Liver (tissue), 9 donors: ENCODE measurements around the gene PDE4D. TPM values are rescaled to one million over a fixed set of nuclear protein-coding genes. Genes with fewer than 3 reads are reported as not detected.

Source experiments
- DNase-seq: peaks from one replicate; pipeline ENCODE4 v3.0.0-alpha.2; 2017; ENCODE audit warnings: low spot score
- H3K27ac ChIP-seq, 2 donors: one replicate each; pipeline ENCODE4 v1.7.0; 2013; ENCODE audit warnings: inconsistent platforms in 2 of 2, low read length in 2 of 2, control low read depth in 1 of 2, low read depth in 1 of 2, mild to moderate bottlenecking in 1 of 2
- H3K27me3 ChIP-seq, 4 donors: one replicate each; pipeline versions ENCODE4 v1.6.1 to v1.7.0; 2013; ENCODE audit warnings: low read length in 3 of 4, inconsistent platforms in 1 of 4, mild to moderate bottlenecking in 1 of 4, moderate library complexity in 1 of 4; ENCODE audit not compliant: control insufficient read depth in 4 of 4, insufficient read depth in 4 of 4
- H3K36me3 ChIP-seq, 4 donors: one replicate each; pipeline versions ENCODE4 v1.6.1 to v1.7.0; 2013; ENCODE audit warnings: low read length in 3 of 4, mild to moderate bottlenecking in 3 of 4, low read depth in 1 of 4, moderate library complexity in 1 of 4; ENCODE audit not compliant: control insufficient read depth in 4 of 4, insufficient read depth in 3 of 4
- H3K4me1 ChIP-seq, 4 donors: one replicate each; pipeline versions ENCODE4 v1.6.1 to v1.7.0; 2013; ENCODE audit warnings: low read length in 3 of 4, mild to moderate bottlenecking in 3 of 4, moderate library complexity in 1 of 4; ENCODE audit not compliant: control insufficient read depth in 4 of 4, insufficient read depth in 4 of 4
- H3K4me3 ChIP-seq, 3 donors: one replicate each; pipeline versions ENCODE4 v1.6.1 to v1.7.0; 2013; ENCODE audit warnings: low read length in 3 of 3, control low read depth in 1 of 3, low read depth in 1 of 3, mild to moderate bottlenecking in 1 of 3
- H3K9ac ChIP-seq, 2 donors: one replicate each; pipeline ENCODE4 v1.7.0; 2013; ENCODE audit warnings: low read length in 2 of 2, mild to moderate bottlenecking in 2 of 2, moderate library complexity in 2 of 2, control low read depth in 1 of 2, low read depth in 1 of 2
- H3K9me3 ChIP-seq, 4 donors: one replicate each; pipeline versions ENCODE4 v1.6.1 to v1.7.0; 2013; ENCODE audit warnings: low read length in 3 of 4; ENCODE audit not compliant: control insufficient read depth in 4 of 4
- ATF3 ChIP-seq: IDR thresholded peaks from 2 replicates; pipeline ENCODE4 v1.6.1; 2016; ENCODE audit warnings: antibody characterized with exemption
- CTCF ChIP-seq: fragments of 150-350 bp; IDR thresholded peaks from 2 replicates; pipeline ENCODE4 v1.5.1; 2017; ENCODE audit warnings: improper control_type of control experiment, low read depth, low read length; ENCODE audit not compliant: missing input control
- EGR1 ChIP-seq, 2 donors: IDR thresholded peaks; 2 replicates each; pipeline ENCODE4 v1.6.1; 2016 to 2018; ENCODE audit warnings: antibody characterized with exemption in 2 of 2, low read depth in 2 of 2
- FOXA1 ChIP-seq: IDR thresholded peaks from 2 replicates; pipeline ENCODE4 v1.6.1; 2016; ENCODE audit warnings: antibody characterized with exemption
- GABPA ChIP-seq, 2 donors: IDR thresholded peaks in 1 of 2; conservative IDR thresholded peaks in 1 of 2; 2 replicates each; pipeline ENCODE4 v1.6.1; 2016; ENCODE audit warnings: antibody characterized with exemption in 2 of 2, mild to moderate bottlenecking in 1 of 2, moderate library complexity in 1 of 2
- HNF4A ChIP-seq, 2 donors: conservative IDR thresholded peaks; 2 replicates each; pipeline ENCODE4 v1.6.1; 2016; ENCODE audit warnings: antibody characterized with exemption in 2 of 2, mild to moderate bottlenecking in 2 of 2
- HNF4G ChIP-seq: IDR thresholded peaks from 2 replicates; pipeline ENCODE4 v1.6.1; 2016; ENCODE audit warnings: antibody characterized with exemption
- JUND ChIP-seq, 2 donors: IDR thresholded peaks; 2 replicates each; pipeline ENCODE4 v1.6.1; 2016; ENCODE audit warnings: antibody characterized with exemption in 2 of 2
- MAX ChIP-seq: IDR thresholded peaks from 2 replicates; pipeline ENCODE4 v1.6.1; 2016; ENCODE audit warnings: antibody characterized with exemption
- NR2F2 ChIP-seq: IDR thresholded peaks from 2 replicates; pipeline ENCODE4 v1.6.1; 2016; ENCODE audit warnings: antibody characterized with exemption
- RAD21 ChIP-seq, 2 donors: IDR thresholded peaks; 2 replicates each; pipeline ENCODE4 v1.6.1; 2016; ENCODE audit warnings: antibody characterized with exemption in 2 of 2, mild to moderate bottlenecking in 2 of 2
- RXRA ChIP-seq, 2 donors: IDR thresholded peaks; 2 replicates each; pipeline ENCODE4 v1.6.1; 2017 to 2018; ENCODE audit warnings: antibody characterized with exemption in 2 of 2, mild to moderate bottlenecking in 1 of 2
- SP1 ChIP-seq: IDR thresholded peaks from 2 replicates; pipeline ENCODE4 v1.6.1; 2018; ENCODE audit warnings: antibody characterized with exemption, mild to moderate bottlenecking
- TAF1 ChIP-seq: conservative IDR thresholded peaks from 2 replicates; pipeline ENCODE4 v1.6.1; 2016; ENCODE audit warnings: antibody characterized with exemption, mild to moderate bottlenecking
- ZBTB33 ChIP-seq: IDR thresholded peaks from 2 replicates; pipeline ENCODE4 v1.6.1; 2016; ENCODE audit warnings: antibody characterized with exemption
- WGBS: extraction: QIAGEN DNeasy Blood & Tissue Kit; methylation state at CpG from one replicate; pipeline ENCODE4 v1.1.7; 2013; 5-methylcytosine and 5-hydroxymethylcytosine counted together
- polyA plus RNA-seq, 2 donors: library from polyadenylated mRNA; stranded (reverse) in 1 of 2; unstranded in 1 of 2; fragments of 200-250 nt in 1 of 2; fragments of >200 nt in 1 of 2; fragmentation: Nextera tagmentation in 1 of 2; extraction: Ambion mirVana in 1 of 2; gene quantifications; one replicate each; pipeline versions ENCODE4 v1.2.1 to v1.2.3, GENCODE V29; 2013 to 2015
- total RNA-seq, 2 donors: library from RNA; depleted of rRNA; stranded (reverse); fragments of >200 nt; gene quantifications; one replicate each; pipeline ENCODE4 v1.2.3, GENCODE V29; 2014
- donor health status: healthy.
- donor health status: healthy.
- donor health status: healthy.
- donor health status: healthy.
- donor health status: healthy.

Gene PDE4D
- total and polyA plus RNA-seq, 4 donors = 0.67 to 11.9 (median 6.5) TPM

- TF ChIP-seq ZBTB33 (no peak), NR2F2 (no peak), TAF1 (no peak), RXRA (IDR thresholded peaks at IDR 0.05) (no peak), FOXA1 (no peak)
Measured at GRCh38 chr5:59922220-59922619, 28.7 kb upstream of the PDE4D start (continued).

- Histone ChIP-seq H3K9ac (no peak overlapping the region), H3K36me3 (no peaks in the 10 kb centered on the region), H3K27ac (no peak overlapping the region), H3K4me3 (no peak overlapping the region), H3K4me1 (no peaks in the 10 kb centered on the region), H3K27me3 (no peaks in the 10 kb centered on the region), H3K9me3 (no peaks in the 10 kb centered on the region)
- 72% methylated on average over 6 of the region's 6 CpGs for WGBS
- TF ChIP-seq FOXA1 (no peak), EGR1 (IDR thresholded peaks at IDR 0.05; ENCODE audit: low read depth in 2 of 2) (no peak), ZBTB33 (no peak), ATF3 (no peak), CTCF (no peak), SP1 (no peak), HNF4G (no peak)
- DNase-seq = no peak
Measured at GRCh38 chr5:59921816-59922215, 28.3 kb upstream of the PDE4D start.

- 75% methylated on average over 2 of the region's 2 CpGs for WGBS
- Histone ChIP-seq H3K27ac (no peak overlapping the region), H3K4me3 (no peak overlapping the region), H3K4me1 (no peaks in the 10 kb centered on the region), H3K9ac (no peak overlapping the region), H3K9me3 (no peaks in the 10 kb centered on the region), H3K27me3 (no peaks in the 10 kb centered on the region), H3K36me3 (no peaks in the 10 kb centered on the region)
- no peak for DNase-seq
- TF ChIP-seq CTCF = no peak
- TF ChIP-seq HNF4A (conservative IDR thresholded peaks at IDR 0.05) = no peak
- no peak for TF ChIP-seq EGR1 (IDR thresholded peaks at IDR 0.05; ENCODE audit: low read depth in 2 of 2)
- TF ChIP-seq RAD21 (IDR thresholded peaks at IDR 0.05) = no peak
- TF ChIP-seq SP1 = no peak
- TF ChIP-seq GABPA (IDR thresholded peaks at IDR 0.05 in 1 of 2, conservative IDR thresholded peaks at IDR 0.05 in 1 of 2) = no peak
- TF ChIP-seq ZBTB33 = no peak
- no peak for TF ChIP-seq JUND (IDR thresholded peaks at IDR 0.05)
- no peak for TF ChIP-seq TAF1
- no peak for TF ChIP-seq FOXA1
- TF ChIP-seq HNF4G = no peak
- TF ChIP-seq MAX = no peak
Measured at GRCh38 chr5:59919484-59919883, 26.0 kb upstream of the PDE4D start.
